ENCODE results near the gene GRHL3. TPM values are rescaled to one million over a fixed set of nuclear protein-coding genes. Genes with fewer than 3 reads are reported as not detected.

The GRHL3 gene
- total and polyA plus RNA-seq, 2 experiments from 2014 or later = 2.7 to 6.9 TPM

DNA sequence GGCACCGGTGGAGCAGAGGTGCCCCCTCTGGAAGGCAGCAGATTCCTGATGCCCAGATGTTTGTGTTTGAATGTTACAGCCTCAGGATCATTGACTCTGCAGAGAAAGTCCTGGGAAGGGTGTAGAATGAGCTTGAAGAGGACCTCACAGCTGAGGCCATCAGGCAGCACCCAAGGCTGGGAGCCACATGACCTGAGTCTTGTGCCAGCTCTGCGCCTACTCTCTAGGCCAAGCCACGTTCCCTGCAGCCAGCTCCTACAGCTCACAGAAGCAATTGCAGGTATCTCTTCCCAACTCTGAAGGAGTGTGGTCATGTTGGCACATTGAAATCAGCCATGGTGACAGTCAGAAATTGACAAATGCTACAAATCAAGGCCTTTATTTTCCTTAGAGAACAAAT is 36.3 kb downstream of the GRHL3 start:
- H3K36me3 ChIP-seq (replicated peaks; ENCODE audit: insufficient read depth, low read depth) = no peaks in the 10 kb centered on the region

DNA sequence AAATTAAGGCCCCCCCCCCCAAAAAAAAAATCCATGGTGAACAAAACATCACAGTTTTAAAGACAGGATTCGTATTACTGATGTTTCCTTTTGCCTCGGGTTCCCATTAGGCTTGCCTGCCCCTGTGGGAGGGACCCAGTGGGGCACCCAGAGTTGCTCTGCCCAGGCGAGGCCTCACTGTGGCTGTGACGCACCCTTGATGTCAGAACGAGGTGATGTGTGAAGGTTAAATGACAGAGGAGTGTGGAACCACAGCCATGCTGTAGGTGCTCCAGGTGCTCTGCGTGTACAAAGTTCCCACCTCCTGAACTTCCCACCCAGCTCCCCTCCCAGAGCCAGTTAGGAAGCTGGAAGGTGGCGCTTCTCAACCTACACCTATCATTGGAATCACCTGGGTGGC is 37.9 kb downstream of the GRHL3 start:
- Histone ChIP-seq H3K4me3 (no peak overlapping the region), H3K4me2 (no peak overlapping the region), H3K27ac (no peak overlapping the region), H3K9me3 (ENCODE audit: low read depth) (no peaks in the 10 kb centered on the region), H3K36me3 (replicated peaks; ENCODE audit: insufficient read depth, low read depth) (no peaks in the 10 kb centered on the region), H3K4me1 (ENCODE audit: insufficient read depth) (no peaks in the 10 kb centered on the region), H4K20me1 (ENCODE audit: insufficient read depth, poor library complexity, severe bottlenecking) (no peaks in the 10 kb centered on the region), H2AFZ (no peak overlapping the region), H3K79me2 (no peaks in the 10 kb centered on the region), H3K9me2 (replicated peaks; ENCODE audit: insufficient read depth) (no peaks in the 10 kb centered on the region), H3K27me3 (no peaks in the 10 kb centered on the region)
- DNase-seq (ENCODE audit: low spot score) = no peak
- TF ChIP-seq EZH2phosphoT487 (IDR thresholded peaks at IDR 0.05; ENCODE audit: low read depth, severe bottlenecking, unreplicated experiment) (no peak), EZH2 (IDR thresholded peaks at IDR 0.05; ENCODE audit: borderline replicate concordance) (no peak)
- TF ChIP-seq, protein P1, sequence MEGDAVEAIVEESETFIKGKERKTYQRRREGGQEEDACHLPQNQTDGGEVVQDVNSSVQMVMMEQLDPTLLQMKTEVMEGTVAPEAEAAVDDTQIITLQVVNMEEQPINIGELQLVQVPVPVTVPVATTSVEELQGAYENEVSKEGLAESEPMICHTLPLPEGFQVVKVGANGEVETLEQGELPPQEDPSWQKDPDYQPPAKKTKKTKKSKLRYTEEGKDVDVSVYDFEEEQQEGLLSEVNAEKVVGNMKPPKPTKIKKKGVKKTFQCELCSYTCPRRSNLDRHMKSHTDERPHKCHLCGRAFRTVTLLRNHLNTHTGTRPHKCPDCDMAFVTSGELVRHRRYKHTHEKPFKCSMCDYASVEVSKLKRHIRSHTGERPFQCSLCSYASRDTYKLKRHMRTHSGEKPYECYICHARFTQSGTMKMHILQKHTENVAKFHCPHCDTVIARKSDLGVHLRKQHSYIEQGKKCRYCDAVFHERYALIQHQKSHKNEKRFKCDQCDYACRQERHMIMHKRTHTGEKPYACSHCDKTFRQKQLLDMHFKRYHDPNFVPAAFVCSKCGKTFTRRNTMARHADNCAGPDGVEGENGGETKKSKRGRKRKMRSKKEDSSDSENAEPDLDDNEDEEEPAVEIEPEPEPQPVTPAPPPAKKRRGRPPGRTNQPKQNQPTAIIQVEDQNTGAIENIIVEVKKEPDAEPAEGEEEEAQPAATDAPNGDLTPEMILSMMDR (IDR thresholded peaks at IDR 0.05; ENCODE audit: poor library complexity) = no peak
- WGBS (ENCODE audit: low lambda C conversion rate, missing lambda C conversion rate) = 90% methylated on average over 7 of the region's 7 CpGs

More for the DNA sequence above, 36.3 kb downstream of the GRHL3 start:
- TF ChIP-seq, protein P1 (IDR thresholded peaks at IDR 0.05; ENCODE audit: poor library complexity) = no peak
- no peak for TF ChIP-seq EZH2phosphoT487 (IDR thresholded peaks at IDR 0.05; ENCODE audit: low read depth, severe bottlenecking, unreplicated experiment)
- TF ChIP-seq EZH2 (IDR thresholded peaks at IDR 0.05; ENCODE audit: borderline replicate concordance) = no peak
- Histone ChIP-seq H4K20me1 (ENCODE audit: insufficient read depth, poor library complexity, severe bottlenecking) (no peaks in the 10 kb centered on the region), H3K27ac (no peak overlapping the region), H2AFZ (no peak overlapping the region), H3K79me2 (no peaks in the 10 kb centered on the region), H3K4me1 (ENCODE audit: insufficient read depth) (no peaks in the 10 kb centered on the region), H3K9me2 (replicated peaks; ENCODE audit: insufficient read depth) (no peaks in the 10 kb centered on the region), H3K4me3 (no peak overlapping the region), H3K4me2 (no peak overlapping the region), H3K27me3 (no peaks in the 10 kb centered on the region), H3K9me3 (ENCODE audit: low read depth) (no peaks in the 10 kb centered on the region)
- WGBS (ENCODE audit: low lambda C conversion rate, missing lambda C conversion rate) = 92% methylated on average over 3 of the region's 3 CpGs
- DNase-seq (ENCODE audit: low spot score) = no peak

DNA sequence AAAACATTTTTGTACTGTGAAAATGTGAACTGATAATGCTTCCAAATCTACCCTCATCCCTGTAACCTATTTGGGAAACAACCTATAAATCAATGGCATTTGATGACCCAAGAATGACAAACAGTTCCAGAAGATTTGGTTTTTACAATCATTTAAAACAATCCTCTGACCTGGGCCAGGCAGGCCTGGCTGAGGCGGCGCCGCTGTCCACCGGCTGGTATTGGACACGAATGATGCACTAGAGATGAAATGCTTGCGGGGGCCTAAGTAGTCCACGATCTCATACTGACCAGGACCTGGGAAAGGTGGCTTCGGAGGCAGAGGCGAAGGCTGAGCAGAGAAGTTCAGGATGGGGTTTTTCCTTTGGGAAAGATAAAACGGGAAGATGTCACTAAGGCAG is 41.5 kb downstream of the GRHL3 start:
- no peak overlapping the region for H3K4me3 ChIP-seq
- no peak for DNase-seq (ENCODE audit: low spot score)
- H3K9me3 ChIP-seq (ENCODE audit: low read depth) = no peaks in the 10 kb centered on the region
- H4K20me1 ChIP-seq (ENCODE audit: insufficient read depth, poor library complexity, severe bottlenecking) = no peaks in the 10 kb centered on the region
- peaks cover 14% of the 10 kb centered on the region for H3K4me1 ChIP-seq (ENCODE audit: insufficient read depth)
- H3K36me3 ChIP-seq (replicated peaks; ENCODE audit: insufficient read depth, low read depth) = no peaks in the 10 kb centered on the region
- TF ChIP-seq EZH2phosphoT487 (IDR thresholded peaks at IDR 0.05; ENCODE audit: low read depth, severe bottlenecking, unreplicated experiment) (no peak), EZH2 (IDR thresholded peaks at IDR 0.05; ENCODE audit: borderline replicate concordance) (no peak)
- TF ChIP-seq, protein P1 (IDR thresholded peaks at IDR 0.05; ENCODE audit: poor library complexity) = no peak
- no peak overlapping the region for H3K4me2 ChIP-seq
- H3K27ac ChIP-seq = no peak overlapping the region
- WGBS (ENCODE audit: low lambda C conversion rate, missing lambda C conversion rate) = 94% methylated on average over 10 of the region's 10 CpGs
- no peaks in the 10 kb centered on the region for H3K79me2 ChIP-seq
- no peak overlapping the region for H2AFZ ChIP-seq
- no peaks in the 10 kb centered on the region for H3K9me2 ChIP-seq (replicated peaks; ENCODE audit: insufficient read depth)
- H3K27me3 ChIP-seq = no peaks in the 10 kb centered on the region

DNA sequence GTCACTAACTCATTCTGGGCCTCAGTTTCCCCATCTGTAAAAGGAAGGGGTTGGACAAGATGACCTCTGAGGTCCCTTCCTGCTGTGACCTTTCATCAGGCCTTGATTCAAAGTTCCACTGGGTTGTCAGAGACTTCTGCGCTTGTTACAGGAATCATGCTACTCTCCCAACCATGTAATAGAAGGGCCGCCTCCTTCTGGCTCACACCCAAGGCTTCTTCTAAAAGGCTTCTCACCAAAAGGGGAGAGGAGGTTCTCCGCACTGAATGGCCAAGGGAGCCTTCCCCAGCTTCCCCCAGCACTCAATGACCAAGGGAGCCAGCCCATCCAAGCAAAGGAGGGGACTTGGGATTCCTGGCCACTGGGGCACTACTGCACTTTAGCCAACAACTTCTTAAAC is 42.7 kb downstream of the GRHL3 start:
- H3K36me3 ChIP-seq (replicated peaks; ENCODE audit: insufficient read depth, low read depth) = no peaks in the 10 kb centered on the region
- H2AFZ ChIP-seq = no peak overlapping the region
- no peaks in the 10 kb centered on the region for H3K9me3 ChIP-seq (ENCODE audit: low read depth)
- WGBS (ENCODE audit: low lambda C conversion rate, missing lambda C conversion rate) = 98% methylated on average over 3 of the region's 3 CpGs
- H3K9me2 ChIP-seq (replicated peaks; ENCODE audit: insufficient read depth) = no peaks in the 10 kb centered on the region
- H3K4me2 ChIP-seq = no peak overlapping the region
- no peak overlapping the region for H3K4me3 ChIP-seq
- no peaks in the 10 kb centered on the region for H4K20me1 ChIP-seq (ENCODE audit: insufficient read depth, poor library complexity, severe bottlenecking)
- no peaks in the 10 kb centered on the region for H3K27me3 ChIP-seq
- H3K79me2 ChIP-seq = no peaks in the 10 kb centered on the region
- TF ChIP-seq EZH2 (IDR thresholded peaks at IDR 0.05; ENCODE audit: borderline replicate concordance) (no peak), EZH2phosphoT487 (IDR thresholded peaks at IDR 0.05; ENCODE audit: low read depth, severe bottlenecking, unreplicated experiment) (no peak)
- TF ChIP-seq, protein P1 (IDR thresholded peaks at IDR 0.05; ENCODE audit: poor library complexity) = no peak
- peaks cover 14% of the 10 kb centered on the region for H3K4me1 ChIP-seq (ENCODE audit: insufficient read depth)
- no peak for DNase-seq (ENCODE audit: low spot score)
- no peak overlapping the region for H3K27ac ChIP-seq

Measured in hepatocyte (in vitro differentiated cells).